Measurements from ENCODE around the gene MPP7.

- TF ChIP-seq CTCF (IDR thresholded peaks at IDR 0.05) = no peak
- TF ChIP-seq EP300 (IDR thresholded peaks at IDR 0.05) = no peak
Observed at GRCh38 chr10:28327491-28327880, 24.6 kb upstream of the MPP7 start.
